ENCODE results near the gene PCDH9. TPM values are rescaled to one million over a fixed set of nuclear protein-coding genes. Genes with fewer than 3 reads are reported as not detected.

Gene PCDH9
- total and polyA plus RNA-seq, 10 of the 15 experiments (the other 5 are each of a cell fraction or from before 2014, with no cell fraction given): 0.02 to 2.3 (median 0.05) TPM; not detected in 1

GRCh38 chr13:67106502-67107057, 123.6 kb downstream of the PCDH9 start:
- in situ Hi-C loops (cut with MboI) (no loop called here), intact Hi-C loops (cut with micrococcal nuclease; ENCODE audit: unreplicated experiment) (no loop called here)
- SMC1A ChIA-PET (ENCODE audit: uncharacterized antibody, unreplicated experiment): no interaction called here
- Histone ChIP-seq H3K9me3 (replicated peaks; ENCODE audit: control insufficient read depth, insufficient read depth, low read length) (no peaks in the 10 kb centered on the region), H2AFZ (ENCODE audit: control insufficient read depth, low read depth, low read length) (no peak overlapping the region), H3K27me3 (replicated peaks in 1 of 2; ENCODE audit: control insufficient read depth in 2 of 2, insufficient read depth in 2 of 2, low read length in 1 of 2) (no peaks in the 10 kb centered on the region), H4K20me1 (ENCODE audit: control insufficient read depth, insufficient read depth) (no peaks in the 10 kb centered on the region), H3K79me2 (ENCODE audit: control insufficient read depth, insufficient read depth, low read length) (no peaks in the 10 kb centered on the region), H3K9ac (ENCODE audit: control insufficient read depth, insufficient read depth, low read length) (no peak overlapping the region), H3K27ac (ENCODE audit: control insufficient read depth, insufficient read depth) (no peak overlapping the region), H3K4me1 (ENCODE audit: control insufficient read depth, insufficient read depth, low read length) (no peaks in the 10 kb centered on the region), H3K4me3 (no peak overlapping the region), H3K4me2 (ENCODE audit: control insufficient read depth, insufficient read depth) (no peak overlapping the region), H3K36me3 (ENCODE audit: control insufficient read depth in 2 of 2, insufficient read depth in 2 of 2, low read length in 1 of 2) (no peaks in the 10 kb centered on the region)
- no peak for TF ChIP-seq E2F4 (IDR thresholded peaks at IDR 0.05; ENCODE audit: low read depth, low read length)
- TF ChIP-seq EZH2 (IDR thresholded peaks at IDR 0.05; ENCODE audit: borderline replicate concordance, control insufficient read depth, low read depth, low read length): no peak
- no peak for TF ChIP-seq ZNF622 (IDR thresholded peaks at IDR 0.05)
- no peak for TF ChIP-seq ATF2 (IDR thresholded peaks at IDR 0.05; ENCODE audit: low read length)
- TF ChIP-seq FOXK2 (IDR thresholded peaks at IDR 0.05): no peak
- TF ChIP-seq MXI1 (IDR thresholded peaks at IDR 0.05; ENCODE audit: low read depth, low read length): no peak
- no peak for TF ChIP-seq ZNF274 (IDR thresholded peaks at IDR 0.05; ENCODE audit: insufficient read depth, insufficient read length)
- TF ChIP-seq ZBTB4 (CRISPR knock-in tag; IDR thresholded peaks at IDR 0.05): no peak
- no peak for TF ChIP-seq RELA (IDR thresholded peaks at IDR 0.05; ENCODE audit: borderline replicate concordance, partially characterized antibody)
- ATAC-seq (no peak), DNase-seq (ENCODE audit: low read depth, low spot score) (no peak), FAIRE-seq (no peak)
- BruUV-seq (replicated peaks): no TSS peak
- WGBS (ENCODE audit: insufficient coverage, insufficient replicate concordance, low lambda C conversion rate, missing lambda C conversion rate): 11% methylated on average over 6 of the region's 6 CpGs
- CTCF ChIA-PET: no interaction called here
- RAD21 ChIA-PET (ENCODE audit: unreplicated experiment): no interaction called here
- POLR2A ChIA-PET: interaction anchor here (0.8 kb wide), 1 partner anchor 9 kb away, joined by 3 read pairs; no protein-coding TSS in a partner anchor
